HS-5 (cell line): ENCODE data around the gene UBE2D2.
A peak's percentile ranks its signal among the peaks of the same experiment; 100 is the strongest.

Experiments
- DNase-seq: peaks from one replicate; pipeline ENCODE4 v3.0.0-alpha.2; 2012; ENCODE audit warnings: low read depth

Gene UBE2D2

DNA sequence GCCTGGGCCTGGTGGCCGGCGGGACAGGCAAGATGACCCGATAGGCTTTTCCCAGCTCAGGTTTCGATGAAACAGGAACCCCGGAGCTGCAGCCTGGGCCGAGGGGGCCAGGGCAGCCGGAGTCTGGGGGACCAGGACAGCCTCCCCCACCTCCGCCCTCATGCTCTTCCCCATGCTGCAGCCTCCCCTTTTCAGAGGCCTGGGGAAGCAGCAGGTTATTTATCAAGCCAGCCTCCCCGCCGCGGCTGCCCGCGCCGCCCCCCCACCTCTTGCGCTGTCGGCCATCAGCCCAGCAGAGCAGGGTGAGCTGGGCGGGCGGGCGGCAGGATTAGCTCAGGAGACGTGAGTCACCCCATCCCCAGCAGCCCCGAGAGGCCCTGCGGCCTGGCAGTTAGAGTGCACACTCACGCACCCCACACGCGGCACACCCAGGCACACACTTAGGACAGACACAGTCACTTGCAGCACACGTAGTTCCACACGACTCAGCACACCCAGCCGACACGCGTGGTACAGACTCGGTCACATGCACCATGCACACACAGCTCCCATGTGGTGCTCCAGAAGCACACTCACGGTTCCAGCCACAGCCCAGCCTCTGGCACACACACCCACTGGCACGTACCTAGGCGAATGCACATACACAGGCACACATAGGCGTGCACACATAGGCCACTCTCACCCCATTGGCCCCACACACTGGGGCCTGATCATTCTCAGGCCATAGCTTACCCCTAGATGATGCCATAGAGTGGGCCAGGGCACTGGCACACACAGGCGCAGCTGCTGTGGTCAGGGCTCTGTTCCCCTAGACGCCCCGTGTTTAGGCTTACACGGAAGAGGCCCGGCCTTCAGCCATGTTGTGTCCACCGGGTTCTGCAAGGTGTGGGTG is 100.0 kb downstream of the UBE2D2 start:
- DNase-seq: peak; percentile 56

DNA sequence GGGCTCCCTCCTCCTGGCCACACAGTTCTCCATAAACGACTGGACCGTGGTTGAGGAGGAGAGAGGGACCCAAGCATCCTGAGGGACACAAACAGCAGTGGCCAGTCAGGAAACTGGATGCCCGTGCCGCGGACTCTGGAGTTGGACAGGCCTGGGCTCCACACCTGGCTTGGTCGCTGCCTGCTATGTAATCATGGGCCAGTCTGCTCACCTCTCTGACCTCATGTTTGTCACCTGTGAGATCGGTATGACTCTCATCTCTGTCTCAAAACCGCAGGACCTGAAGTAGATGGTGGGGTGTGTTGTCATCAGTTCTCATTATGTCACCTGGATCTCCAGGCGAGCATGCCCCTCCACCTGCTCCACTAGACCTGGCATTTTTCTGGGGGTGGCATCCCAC is 101.5 kb downstream of the UBE2D2 start:
- no peak for DNase-seq

DNA sequence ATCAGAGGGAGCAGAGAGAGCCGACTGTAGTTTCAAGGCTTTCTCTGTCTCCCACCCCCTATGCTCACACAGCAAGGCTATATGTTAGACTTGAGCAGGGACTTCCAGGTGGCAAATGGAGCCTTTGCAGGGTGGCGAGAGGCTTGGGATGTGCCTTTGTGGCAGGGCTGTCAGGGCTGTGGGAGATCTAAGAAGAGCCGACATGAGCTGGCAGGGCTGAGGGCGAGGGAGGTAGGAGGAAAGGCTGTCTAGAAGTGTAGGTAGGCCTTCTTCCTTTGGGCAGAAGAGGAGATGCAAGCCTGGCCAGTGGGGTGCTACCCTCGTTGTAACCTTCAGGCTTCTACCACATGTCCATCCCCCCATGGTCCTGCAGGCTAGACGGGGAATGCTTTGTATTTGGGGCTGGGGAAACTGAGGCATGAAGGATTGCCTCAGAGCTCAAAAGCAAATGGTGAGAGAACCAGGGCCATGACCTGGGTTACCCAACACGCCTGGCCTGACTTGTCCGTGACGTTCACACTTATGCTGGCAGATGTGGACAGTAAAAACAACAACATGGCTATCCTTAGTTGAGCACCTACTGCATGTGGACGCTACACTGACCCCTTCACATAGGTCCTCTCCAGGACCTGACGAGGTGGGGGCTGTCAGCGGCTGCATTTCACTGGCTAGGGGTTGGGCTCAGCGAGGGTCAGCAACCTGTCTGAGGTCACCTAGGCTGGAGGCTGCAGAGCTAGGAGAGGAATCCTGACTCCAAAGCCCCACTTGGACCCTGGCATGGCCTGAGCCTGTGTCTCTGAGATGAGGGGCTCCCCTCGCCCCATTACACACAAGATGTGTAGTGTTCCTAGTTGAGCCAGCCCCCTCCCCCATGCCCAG is 102.3 kb downstream of the UBE2D2 start:
- no peak for DNase-seq

DNA sequence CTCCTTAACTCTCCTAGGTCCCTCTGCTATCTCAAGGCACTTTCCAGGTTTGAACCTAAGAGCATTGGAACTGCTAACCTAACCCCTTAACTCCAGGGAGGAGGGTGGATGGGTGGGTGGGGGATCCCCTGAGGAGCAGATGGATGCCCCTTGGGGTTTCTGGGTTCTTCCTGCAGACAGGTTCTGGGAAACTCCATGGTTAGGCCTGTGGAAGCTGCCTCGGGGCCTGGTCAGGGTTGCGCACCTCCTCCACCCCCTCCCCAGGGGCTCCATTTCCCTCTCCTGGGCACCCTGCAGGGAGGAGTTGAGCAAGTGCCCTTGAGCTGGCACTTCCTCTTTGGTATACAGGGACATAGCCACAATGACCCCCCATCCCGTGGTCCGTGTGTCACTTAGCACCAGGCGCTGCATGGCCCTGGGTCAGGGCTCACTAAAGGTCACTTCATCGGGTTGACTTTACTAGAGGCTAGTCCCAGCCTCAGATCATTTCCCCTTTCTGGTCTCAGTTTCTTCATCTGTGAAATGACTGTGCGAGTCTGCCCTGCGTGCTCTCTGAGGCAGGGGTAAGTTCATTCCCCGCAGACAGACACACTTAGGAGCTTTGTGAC is 103.1 kb downstream of the UBE2D2 start:
- DNase-seq: no peak

DNA sequence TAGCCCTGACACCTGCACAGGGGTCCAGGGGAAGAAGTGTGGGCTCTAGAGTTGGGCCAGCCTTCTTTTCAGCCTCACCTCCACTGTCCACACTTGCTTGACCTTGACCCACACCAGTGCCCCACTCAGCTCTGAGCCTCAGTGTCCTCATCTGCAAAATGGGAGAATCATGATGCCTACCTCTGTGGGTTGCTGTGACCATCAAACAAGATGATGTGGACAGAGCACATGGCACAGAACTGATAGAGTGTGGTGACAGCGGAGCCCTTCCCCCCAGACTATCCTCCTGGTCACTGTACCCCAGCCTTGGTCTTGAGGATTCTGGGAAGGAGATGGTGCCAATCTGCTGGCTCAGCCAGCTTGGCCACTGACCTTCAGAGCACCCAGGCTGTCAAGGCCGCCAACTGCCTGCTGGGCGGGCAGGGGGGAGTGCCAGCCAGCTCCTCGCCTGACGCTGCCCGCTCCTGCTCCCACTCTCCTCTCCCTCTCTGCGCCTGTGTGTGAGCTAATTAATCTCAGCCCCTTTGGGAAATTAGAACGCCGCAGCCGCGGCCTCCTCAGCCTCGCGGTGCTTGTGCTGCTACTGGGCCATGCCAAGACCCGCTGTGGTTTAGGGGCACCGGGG is 103.7 kb downstream of the UBE2D2 start:
- DNase-seq: no peak

DNA sequence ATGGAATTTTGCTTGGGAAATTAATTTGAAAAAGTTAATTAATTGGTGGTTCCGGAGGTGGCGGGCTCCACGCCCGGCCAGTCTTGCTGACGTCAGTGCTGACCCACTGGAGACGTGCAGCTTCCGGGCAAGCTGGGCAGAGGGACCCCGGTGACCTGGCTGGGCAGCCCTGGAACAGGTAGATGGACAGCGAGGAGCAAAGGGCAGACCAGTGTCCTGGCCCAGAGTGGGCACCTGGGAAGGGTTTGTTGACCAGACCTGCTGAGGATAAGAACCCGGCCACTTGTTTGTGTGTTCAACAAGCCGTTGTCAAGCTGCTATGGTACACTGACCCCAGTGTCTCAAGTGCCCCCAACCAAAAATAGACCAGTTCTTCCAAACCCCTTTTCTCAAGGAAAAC is 104.5 kb downstream of the UBE2D2 start:
- DNase-seq: no peak

DNA sequence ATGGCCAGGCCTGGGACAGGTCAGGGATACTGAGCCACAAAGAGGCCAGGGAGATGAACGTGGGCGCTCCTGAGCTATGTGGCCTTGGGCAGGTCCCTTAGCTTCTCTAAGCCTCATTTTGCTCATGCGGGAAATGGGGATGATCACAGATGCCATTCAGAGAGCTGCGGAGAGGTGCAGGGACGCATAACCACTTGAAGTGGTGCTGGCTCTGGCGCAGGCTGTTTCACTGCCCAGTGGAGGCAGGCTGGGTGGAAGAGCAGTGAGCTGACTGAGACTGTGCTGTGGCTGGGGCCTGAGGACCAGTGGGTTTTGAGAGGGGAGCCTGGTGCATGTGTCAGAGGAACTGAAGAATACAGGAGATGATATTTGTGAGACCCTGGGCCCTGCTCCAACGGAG is 105.4 kb downstream of the UBE2D2 start:
- DNase-seq: no peak

DNA sequence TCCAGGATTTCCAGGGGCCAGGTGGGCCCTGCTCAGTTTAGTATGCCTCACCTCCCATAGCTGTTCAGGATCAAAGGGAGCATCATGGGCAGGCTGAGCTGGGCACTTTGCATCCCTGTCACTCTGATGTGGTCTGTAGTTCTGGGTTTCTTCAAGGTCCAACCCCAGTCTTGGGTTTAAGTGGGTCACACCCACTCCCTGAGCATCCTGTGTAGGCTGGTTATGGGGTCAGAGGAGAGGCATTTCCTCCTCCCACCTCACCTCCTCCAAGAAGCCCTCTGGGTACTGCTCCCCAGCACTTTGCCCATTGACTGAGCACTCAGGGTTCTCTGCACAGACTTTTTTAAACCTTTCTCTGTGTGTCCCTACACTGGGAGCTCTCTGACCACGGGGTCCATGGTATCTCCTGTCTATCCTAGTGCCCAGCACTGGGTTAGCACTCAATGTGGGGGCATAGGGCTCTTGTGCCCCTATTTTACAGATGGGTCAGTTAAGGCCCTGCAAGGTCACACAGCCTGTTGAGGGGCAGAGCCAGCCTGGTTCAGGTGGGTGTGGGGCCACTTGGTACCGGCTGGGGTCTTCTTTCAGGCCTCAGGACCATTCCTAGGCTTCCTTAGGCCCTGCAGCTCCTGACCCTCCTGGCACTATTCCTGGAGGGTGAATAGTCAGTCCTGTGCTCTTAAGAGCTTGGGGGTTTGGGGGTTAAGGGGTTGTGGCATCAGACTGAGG is 106.0 kb downstream of the UBE2D2 start:
- no peak for DNase-seq

DNA sequence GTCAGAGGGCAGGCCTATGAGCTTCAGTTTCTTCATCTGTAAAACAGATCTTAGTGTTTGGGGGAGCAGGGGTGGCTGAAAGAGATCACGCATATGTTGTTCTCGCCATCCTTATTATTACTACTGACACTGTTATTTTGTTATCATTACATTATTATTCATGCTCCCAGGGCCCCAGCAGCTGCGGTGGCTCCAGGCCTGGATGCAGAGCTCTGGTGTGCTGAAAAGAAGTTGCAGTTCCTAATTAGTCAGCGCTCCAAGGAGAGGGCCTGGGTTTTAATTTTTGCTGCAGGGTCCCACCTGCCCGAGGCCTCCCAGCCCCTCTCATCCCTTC is 106.6 kb downstream of the UBE2D2 start:
- no peak for DNase-seq

DNA sequence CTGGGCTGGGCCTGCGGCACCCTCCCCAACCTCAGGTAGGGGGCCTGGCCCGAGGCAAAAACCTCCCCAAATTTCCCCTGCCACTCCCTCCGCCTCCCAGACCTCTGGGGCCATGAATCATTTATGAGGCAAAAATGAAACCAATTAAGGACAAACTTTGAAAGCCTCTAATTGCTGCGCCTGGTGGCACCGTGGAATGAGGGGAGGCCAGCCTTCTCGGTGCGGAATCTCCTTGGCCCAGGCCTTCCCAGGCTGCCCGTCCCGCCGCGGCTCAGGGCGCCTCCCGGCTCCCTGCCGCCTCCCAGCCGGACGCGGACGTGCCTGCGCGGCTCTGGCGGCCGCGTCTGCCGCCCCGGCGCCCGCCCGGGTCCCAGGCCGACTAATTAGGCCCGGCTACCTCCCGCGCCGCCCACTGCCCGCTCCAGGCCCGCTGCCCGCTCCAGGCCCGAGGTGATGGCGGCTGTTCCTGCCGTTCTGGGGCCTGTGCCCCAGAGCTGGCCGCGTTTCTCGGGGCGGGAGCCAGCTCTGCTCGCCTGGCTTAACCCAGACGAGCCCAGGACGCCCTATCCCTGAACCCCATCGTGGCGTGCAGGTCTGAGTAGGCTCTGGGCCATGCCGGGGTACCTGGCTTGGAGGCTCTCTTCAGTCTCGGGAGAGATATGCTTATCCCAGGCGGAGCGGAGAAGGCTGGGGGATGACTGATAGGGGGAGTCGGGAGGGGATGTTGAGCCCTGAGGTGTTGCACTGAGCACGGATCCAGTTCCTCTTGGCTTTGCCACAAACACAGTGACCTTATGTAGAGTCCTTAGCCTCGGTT is 107.1 kb downstream of the UBE2D2 start:
- peak; percentile 36 for DNase-seq

DNA sequence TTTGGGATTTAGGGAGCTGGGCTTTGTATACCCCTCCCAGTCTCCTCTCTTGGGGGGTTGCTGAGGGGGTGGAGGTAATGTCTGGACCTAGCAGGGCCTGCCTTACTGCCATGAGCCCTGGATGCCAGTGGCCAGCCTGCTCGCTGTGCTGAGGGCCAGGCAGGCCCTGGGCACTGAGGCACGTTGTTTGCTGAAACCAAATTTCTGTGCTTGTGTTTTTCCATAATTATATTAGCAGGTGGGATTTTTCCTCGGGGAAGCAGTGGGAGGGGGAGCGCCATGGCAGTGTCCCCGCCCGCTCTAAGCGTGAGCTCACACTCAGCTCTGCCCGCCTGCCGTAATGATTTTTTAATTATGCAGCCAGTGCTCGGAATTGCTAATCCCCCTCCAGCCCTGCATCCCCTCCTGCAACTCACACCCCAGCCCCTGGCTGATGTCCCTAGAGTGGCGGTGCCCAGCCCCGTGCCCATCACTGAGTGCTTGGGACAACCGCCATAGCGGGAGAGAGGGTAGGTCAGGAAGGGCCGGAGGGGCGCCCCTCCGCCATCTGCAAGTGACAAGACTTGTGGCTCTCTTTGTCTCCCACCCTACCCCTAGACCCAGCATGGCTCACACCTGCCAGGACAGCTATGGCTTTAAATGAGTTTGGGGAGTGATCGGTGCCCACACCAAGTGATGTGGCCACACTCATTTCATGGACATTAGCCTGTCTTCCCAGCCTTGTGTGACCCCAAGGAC is 108.0 kb downstream of the UBE2D2 start:
- DNase-seq: no peak

DNA sequence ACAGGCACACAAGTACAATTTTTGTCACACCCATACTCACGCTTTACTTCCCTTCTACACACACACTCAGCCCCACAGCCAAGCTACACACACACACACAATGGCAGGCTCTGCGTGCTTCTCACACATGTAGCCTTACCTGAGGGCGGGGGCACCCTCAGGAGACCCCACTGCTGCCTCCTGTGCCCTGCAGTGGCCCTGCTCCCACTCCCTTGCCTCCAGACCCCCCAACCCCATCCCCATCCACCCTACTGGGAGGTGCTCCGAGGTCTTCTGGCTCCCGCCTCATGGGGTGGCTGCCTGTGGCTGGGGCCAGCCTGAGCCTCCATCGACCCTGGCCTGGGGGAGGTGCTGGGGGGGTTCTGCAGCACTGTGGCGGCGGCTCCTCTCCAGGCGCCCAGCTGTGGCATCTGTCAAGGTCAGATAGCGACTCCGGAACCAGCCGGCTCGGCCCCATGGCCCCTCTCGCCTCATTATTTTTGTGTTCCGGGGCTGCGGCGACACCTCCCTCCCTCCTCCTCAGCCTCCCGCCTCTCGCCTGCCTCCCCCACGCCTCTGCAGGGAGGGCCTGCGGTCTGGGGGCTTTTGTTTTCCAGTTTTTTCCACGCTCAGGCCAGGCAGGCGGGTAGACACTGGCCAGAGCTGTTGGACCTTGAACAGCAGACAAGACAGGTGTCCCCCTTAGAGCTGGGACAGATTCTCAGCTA is 108.7 kb downstream of the UBE2D2 start:
- DNase-seq: no peak

DNA sequence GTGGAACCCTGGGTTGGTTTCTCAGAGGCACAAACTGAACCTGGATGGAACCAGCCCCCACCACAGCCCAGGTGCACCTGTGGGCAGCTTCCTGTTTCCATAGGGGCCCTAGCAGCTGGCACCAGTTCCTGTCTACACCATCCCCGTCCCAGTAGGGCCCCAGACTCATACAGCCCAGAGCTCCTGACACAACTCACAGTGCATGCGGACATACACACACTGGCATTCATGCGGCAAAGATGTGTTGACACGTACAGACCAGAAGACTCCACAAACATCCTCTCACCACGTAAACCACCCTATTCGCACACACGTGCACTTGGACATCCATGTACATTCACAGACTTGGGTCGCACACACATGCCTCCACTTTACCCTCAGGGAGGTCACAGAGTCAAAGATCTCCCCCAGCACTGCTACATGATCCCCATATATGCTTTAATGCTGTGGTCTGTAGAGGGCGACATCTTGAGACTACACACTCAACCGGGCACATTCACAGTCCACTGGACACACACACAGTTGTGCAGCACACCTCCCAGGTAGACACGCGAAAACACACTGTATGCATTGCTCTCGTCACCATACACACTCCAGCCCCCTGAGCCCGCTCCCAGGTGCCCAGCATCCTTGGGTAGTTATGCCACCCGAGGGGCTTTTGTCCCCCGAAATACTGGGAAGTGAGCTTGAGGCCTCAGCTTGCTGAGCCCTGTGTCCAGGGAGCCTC is 109.4 kb downstream of the UBE2D2 start:
- no peak for DNase-seq

DNA sequence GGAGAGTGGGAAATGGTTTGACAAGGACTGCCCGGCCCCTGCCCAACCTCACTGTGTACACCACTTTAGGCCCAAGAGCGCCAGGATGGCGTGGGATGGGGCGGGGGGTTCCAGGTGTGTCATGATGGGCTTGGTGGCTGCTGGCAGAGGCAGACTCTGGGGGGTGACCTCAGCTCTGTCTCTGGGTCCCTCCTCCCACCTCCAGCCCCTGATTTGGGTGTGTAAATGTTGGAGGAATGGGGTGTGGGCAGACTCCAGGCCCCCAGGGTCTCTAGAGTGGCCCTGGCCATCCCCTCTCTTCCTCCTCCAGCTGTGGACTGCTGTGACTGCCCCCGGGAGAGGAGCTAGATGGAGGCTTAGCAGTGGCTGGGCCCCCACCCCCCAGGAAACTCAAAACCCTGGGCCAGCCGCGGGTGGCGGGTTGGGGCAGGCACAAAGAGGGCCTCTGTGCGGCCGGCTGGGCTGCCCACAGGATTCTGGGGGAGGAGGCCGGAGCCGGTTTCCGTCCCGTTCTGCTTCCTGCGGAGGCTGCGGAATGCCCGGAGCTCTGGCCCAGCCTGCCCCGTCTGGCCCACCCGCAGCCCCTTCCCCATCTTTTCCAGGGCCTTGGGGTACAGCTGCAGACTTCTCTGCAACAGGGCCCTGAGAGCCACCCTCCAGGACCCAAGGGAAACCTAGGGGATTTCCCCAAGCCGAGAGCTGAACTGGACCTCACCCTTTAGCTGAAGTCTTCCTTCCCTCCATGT is 110.1 kb downstream of the UBE2D2 start:
- no peak for DNase-seq

DNA sequence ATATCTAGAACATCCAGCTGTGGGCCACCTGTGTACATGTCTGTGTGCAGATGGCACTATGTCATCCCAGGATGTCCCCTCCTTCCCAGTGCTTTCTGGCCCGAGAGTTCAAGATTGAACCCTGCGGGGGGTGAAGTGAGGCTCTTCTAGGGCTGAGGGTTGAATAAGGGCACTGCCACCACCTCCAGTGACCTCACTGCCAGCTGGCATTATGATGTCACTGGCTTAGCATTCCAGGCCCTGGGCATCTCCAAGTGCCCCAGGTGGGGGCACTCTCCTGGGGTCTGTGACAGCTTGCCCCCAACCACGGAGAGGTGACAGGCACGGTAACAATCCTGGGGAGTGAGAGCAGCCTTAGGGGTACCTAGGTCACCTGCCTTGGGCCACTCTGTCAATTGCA is 114.1 kb downstream of the UBE2D2 start:
- DNase-seq: no peak

DNA sequence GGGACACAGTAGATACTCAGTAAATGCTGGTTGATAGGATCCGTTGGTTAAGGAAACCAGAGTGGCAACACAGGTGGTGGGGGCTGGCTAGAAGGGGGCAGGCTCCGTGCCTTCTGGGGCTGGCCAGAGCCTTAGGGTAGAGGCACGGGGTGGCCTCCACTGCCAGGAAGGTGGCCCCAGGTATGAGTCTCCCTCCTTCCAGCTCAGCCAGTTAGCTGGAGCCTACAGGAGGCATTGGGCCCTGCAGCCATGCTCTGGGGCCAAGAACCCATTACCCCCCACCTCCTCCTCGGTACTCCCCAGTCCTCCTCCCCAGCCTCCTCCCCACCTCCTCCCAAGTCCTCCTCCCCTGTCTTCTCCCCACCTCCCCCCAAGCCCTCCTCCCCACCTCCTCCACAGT is 114.7 kb downstream of the UBE2D2 start:
- no peak for DNase-seq

DNA sequence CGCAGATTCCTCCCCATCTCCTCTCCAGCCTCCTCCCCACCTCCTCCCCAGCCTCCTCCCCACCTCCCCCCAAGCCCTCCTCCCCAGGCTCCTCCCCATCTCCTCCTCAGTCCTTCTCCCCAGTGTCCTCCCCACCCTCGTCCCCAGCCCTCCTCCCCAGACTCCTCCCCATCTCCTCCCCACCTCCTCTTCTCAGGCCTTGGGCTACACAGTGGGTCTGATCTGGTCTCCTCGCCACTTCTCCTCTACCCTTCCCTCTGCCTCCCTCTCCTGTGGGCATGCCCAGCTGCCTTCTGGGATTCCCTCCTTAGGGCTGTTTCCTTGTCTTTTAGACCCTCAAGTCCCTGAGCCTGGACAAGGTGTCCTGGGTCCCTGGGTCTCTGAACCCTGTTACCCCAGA is 115.3 kb downstream of the UBE2D2 start:
- no peak for DNase-seq
